H9 (cell line): Measurements from ENCODE around the gene CD180. TPM values are rescaled to one million over a fixed set of nuclear protein-coding genes. Genes with fewer than 3 reads are reported as not detected.
"Not testable (repeated sequence)": the region's sequence is repeated elsewhere in the genome, so short reads cannot be mapped to it uniquely, and the experiment has no call there.

Experiments used
- DNase-seq: peaks from one replicate; pipeline ENCODE4 v3.0.0-alpha.2; 2017
- H2AFZ ChIP-seq: one replicate; pipeline ENCODE4 v1.6.1; 2013; ENCODE audit warnings: mild to moderate bottlenecking, low read length, control low read depth, moderate library complexity
- H2AK5ac ChIP-seq: 2 replicates; pipeline ENCODE4 v1.6.1; 2013; ENCODE audit warnings: low read length, control low read depth, mixed read lengths; ENCODE audit not compliant: insufficient read length
- H2BK120ac ChIP-seq: one replicate; pipeline ENCODE4 v1.6.1; 2013; ENCODE audit warnings: low read depth, mild to moderate bottlenecking, low read length, control low read depth, inconsistent platforms; ENCODE audit not compliant: poor library complexity, severe bottlenecking
- H2BK12ac ChIP-seq: 2 replicates; pipeline ENCODE4 v1.6.1; 2013; ENCODE audit warnings: low read length, control low read depth, mixed read lengths, low read depth; ENCODE audit not compliant: insufficient read length
- H2BK15ac ChIP-seq: 2 replicates; pipeline ENCODE4 v1.6.1; 2013; ENCODE audit warnings: low read depth, low read length, control low read depth
- H2BK20ac ChIP-seq: one replicate; pipeline ENCODE4 v1.6.1; 2013; ENCODE audit warnings: low read depth, mild to moderate bottlenecking, low read length, control low read depth, inconsistent platforms; ENCODE audit not compliant: poor library complexity, severe bottlenecking
- H2BK5ac ChIP-seq: 2 replicates; pipeline ENCODE4 v1.6.1; 2013; ENCODE audit warnings: low read length, control low read depth, mixed read lengths; ENCODE audit not compliant: insufficient read length
- H3K14ac ChIP-seq: 2 replicates; pipeline ENCODE4 v1.6.1; 2013; ENCODE audit warnings: low read length, control low read depth; ENCODE audit not compliant: insufficient read depth
- H3K18ac ChIP-seq: 2 replicates; pipeline ENCODE4 v1.6.1; 2013; ENCODE audit warnings: low read depth, mild to moderate bottlenecking, mixed read lengths, low read length, control low read depth; ENCODE audit not compliant: insufficient read length
- H3K23ac ChIP-seq: 2 replicates; pipeline ENCODE4 v1.6.1; 2013; ENCODE audit warnings: low read length, control low read depth, mixed read lengths, low read depth; ENCODE audit not compliant: insufficient read length
- H3K23me2 ChIP-seq: 2 replicates; pipeline ENCODE4 v1.6.1; 2013; ENCODE audit warnings: low read depth, mild to moderate bottlenecking, mixed read lengths, low read length, control low read depth; ENCODE audit not compliant: insufficient read length, poor library complexity, severe bottlenecking
- H3K27ac ChIP-seq: 2 replicates; pipeline ENCODE4 v1.5.1; 2013; ENCODE audit warnings: low read length, control low read depth, mixed read lengths, low read depth; ENCODE audit not compliant: insufficient read length
- H3K27me3 ChIP-seq: 2 replicates; pipeline ENCODE4 v1.6.1; 2013; ENCODE audit warnings: low read length, control low read depth, inconsistent platforms; ENCODE audit not compliant: insufficient read depth
- H3K4ac ChIP-seq: 2 replicates; pipeline ENCODE4 v1.6.1; 2013; ENCODE audit warnings: low read depth, mild to moderate bottlenecking, control low read depth, inconsistent platforms, low read length, moderate library complexity
- H3K4me1 ChIP-seq: 2 replicates; pipeline ENCODE4 v1.6.1; 2013; ENCODE audit warnings: low read length, control low read depth, inconsistent platforms; ENCODE audit not compliant: insufficient read depth
- H3K4me2 ChIP-seq: 2 replicates; pipeline ENCODE4 v1.6.1; 2013; ENCODE audit warnings: low read length, control low read depth, mixed read lengths; ENCODE audit not compliant: insufficient read length, insufficient read depth
- H3K56ac ChIP-seq: 2 replicates; pipeline ENCODE4 v1.6.1; 2013; ENCODE audit warnings: low read depth, mild to moderate bottlenecking, mixed read lengths, low read length, control low read depth; ENCODE audit not compliant: insufficient read length
- H3K79me1 ChIP-seq: 2 replicates; pipeline ENCODE4 v1.6.1; 2013; ENCODE audit warnings: low read depth, mild to moderate bottlenecking, moderate library complexity, low read length, control low read depth, inconsistent platforms; ENCODE audit not compliant: insufficient read depth, poor library complexity, severe bottlenecking
- H3K79me2 ChIP-seq: 2 replicates; pipeline ENCODE4 v1.6.1; 2013; ENCODE audit warnings: low read length, control low read depth, inconsistent platforms; ENCODE audit not compliant: insufficient read depth
- H3K9ac ChIP-seq: 2 replicates; pipeline ENCODE4 v1.6.1; 2013; ENCODE audit warnings: low read length, control low read depth, mixed read lengths; ENCODE audit not compliant: insufficient read length; ENCODE audit errors: extremely low read depth
- H3K9me3 ChIP-seq: one replicate; pipeline ENCODE4 v1.6.1; 2013; ENCODE audit warnings: low read depth, low read length, inconsistent platforms; ENCODE audit not compliant: control insufficient read depth
- H3T11ph ChIP-seq: one replicate; pipeline ENCODE4 v1.6.1; 2013; ENCODE audit warnings: mild to moderate bottlenecking, low read length, control low read depth, inconsistent platforms
- H4K20me1 ChIP-seq: one replicate; pipeline ENCODE4 v1.6.1; 2013; ENCODE audit not compliant: control insufficient read depth, insufficient read length, insufficient read depth
- H4K5ac ChIP-seq: 2 replicates; pipeline ENCODE4 v1.6.1; 2013; ENCODE audit warnings: low read depth, mild to moderate bottlenecking, mixed read lengths, low read length, control low read depth; ENCODE audit not compliant: insufficient read length
- H4K8ac ChIP-seq: replicated peaks from 2 replicates; pipeline ENCODE4 v1.6.1; 2013; ENCODE audit warnings: low read length, control low read depth, mixed read lengths, low read depth; ENCODE audit not compliant: insufficient read length
- H4K91ac ChIP-seq: 2 replicates; pipeline ENCODE4 v1.6.1; 2013; ENCODE audit warnings: low read depth, mild to moderate bottlenecking, moderate library complexity, mixed read lengths, low read length, control low read depth; ENCODE audit not compliant: insufficient read length
- H3K27ac Mint-ChIP-seq, 3 experiments: 2 replicates in 2 of 3; 3 replicates in 1 of 3; pipeline ENCODE4 v1.8.0; 2020 to 2021; ENCODE audit warnings: mixed read lengths in 3 of 3, mild to moderate bottlenecking in 1 of 3, moderate library complexity in 1 of 3
- H3K27me3 Mint-ChIP-seq: 2 replicates; pipeline ENCODE4 v1.8.0; 2021; ENCODE audit warnings: low read depth, mild to moderate bottlenecking, moderate library complexity, mixed read lengths
- H3K36me3 Mint-ChIP-seq, 3 experiments: 2 replicates in 2 of 3; 3 replicates in 1 of 3; pipeline ENCODE4 v1.8.0; 2020 to 2021; ENCODE audit warnings: low read depth in 3 of 3, mixed read lengths in 3 of 3; ENCODE audit not compliant: insufficient read depth in 1 of 3
- H3K4me1 Mint-ChIP-seq, 2 experiments: 2 replicates each; pipeline ENCODE4 v1.8.0; 2020; ENCODE audit warnings: mixed read lengths in 2 of 2
- H3K4me3 Mint-ChIP-seq, 2 experiments: 2 replicates in 1 of 2; 3 replicates in 1 of 2; pipeline ENCODE4 v1.8.0; 2020 to 2021; ENCODE audit warnings: mild to moderate bottlenecking in 2 of 2, mixed read lengths in 2 of 2, moderate library complexity in 1 of 2
- H3K9me3 Mint-ChIP-seq, 2 experiments: 2 replicates in 1 of 2; 3 replicates in 1 of 2; pipeline ENCODE4 v1.8.0; 2020; ENCODE audit warnings: mild to moderate bottlenecking in 2 of 2, mixed read lengths in 2 of 2, moderate library complexity in 1 of 2
- whole genome bisulfite sequencing: extraction: QIAGEN DNeasy Blood & Tissue Kit; methylation state at CpG from one replicate; pipeline ENCODE4 v1.1.7; 2013; ENCODE audit warnings: missing lambda C conversion rate, low lambda C conversion rate, mixed read lengths; ENCODE audit not compliant: insufficient read length; ENCODE audit errors: extremely low coverage; 5-methylcytosine and 5-hydroxymethylcytosine counted together
- total RNA-seq: library from RNA; stranded (reverse); gene quantifications from 2 replicates; pipeline ENCODE4 v1.2.1, GENCODE V29; 2021
- TF ChIP-seq, protein P1 (sequence below): fragments of 200-600 bp; sonication (generic); conservative IDR thresholded peaks from 3 replicates; pipeline ENCODE4 v1.8.0; 2021; ENCODE audit warnings: antibody characterized with exemption, mild to moderate bottlenecking

The CD180 gene
- total RNA-seq, 1 experiment from 2014 or later, result not detected

- H4K5ac ChIP-seq, result no peak overlapping the region
- no peaks in the 10 kb centered on the region for H3K9me3 ChIP-seq
- H3K4me1 ChIP-seq, result no peaks in the 10 kb centered on the region
- H3K23me2 ChIP-seq, result no peaks in the 10 kb centered on the region
- Mint-ChIP-seq H3K27ac (no peak overlapping the region), H3K4me3 (no peak overlapping the region), H3K36me3 (peaks cover 0 to 10% (median 3%) of the 10 kb centered on the region in 3 experiments; a peak in 5 of 7 replicates), H3K9me3 (peaks cover 7 to 8% of the 10 kb centered on the region in 2 experiments), H3K4me1 (peaks cover 8% of the 10 kb centered on the region in 2 experiments), H3K27me3 (no peaks in the 10 kb centered on the region)
- H4K20me1 ChIP-seq, result no peaks in the 10 kb centered on the region
- no peak overlapping the region for H4K8ac ChIP-seq
- no peak overlapping the region for H3K4ac ChIP-seq
- H2BK120ac ChIP-seq, result no peak overlapping the region
- H3K79me2 ChIP-seq, result no peaks in the 10 kb centered on the region
- no peak overlapping the region for H2BK12ac ChIP-seq
- no peak overlapping the region for H3K14ac ChIP-seq
- H2AFZ ChIP-seq, result no peak overlapping the region
- no peak overlapping the region for H3K4me2 ChIP-seq
- no peak overlapping the region for H3K9ac ChIP-seq
- H2BK5ac ChIP-seq, result no peak overlapping the region
- H3K79me1 ChIP-seq, result no peaks in the 10 kb centered on the region
- no peak overlapping the region for H3T11ph ChIP-seq
- no CpG with 5 or more reads among the region's 1 CpG for WGBS
- no peak overlapping the region for H2BK15ac ChIP-seq
- no peak overlapping the region for H3K18ac ChIP-seq
- TF ChIP-seq, protein P1, sequence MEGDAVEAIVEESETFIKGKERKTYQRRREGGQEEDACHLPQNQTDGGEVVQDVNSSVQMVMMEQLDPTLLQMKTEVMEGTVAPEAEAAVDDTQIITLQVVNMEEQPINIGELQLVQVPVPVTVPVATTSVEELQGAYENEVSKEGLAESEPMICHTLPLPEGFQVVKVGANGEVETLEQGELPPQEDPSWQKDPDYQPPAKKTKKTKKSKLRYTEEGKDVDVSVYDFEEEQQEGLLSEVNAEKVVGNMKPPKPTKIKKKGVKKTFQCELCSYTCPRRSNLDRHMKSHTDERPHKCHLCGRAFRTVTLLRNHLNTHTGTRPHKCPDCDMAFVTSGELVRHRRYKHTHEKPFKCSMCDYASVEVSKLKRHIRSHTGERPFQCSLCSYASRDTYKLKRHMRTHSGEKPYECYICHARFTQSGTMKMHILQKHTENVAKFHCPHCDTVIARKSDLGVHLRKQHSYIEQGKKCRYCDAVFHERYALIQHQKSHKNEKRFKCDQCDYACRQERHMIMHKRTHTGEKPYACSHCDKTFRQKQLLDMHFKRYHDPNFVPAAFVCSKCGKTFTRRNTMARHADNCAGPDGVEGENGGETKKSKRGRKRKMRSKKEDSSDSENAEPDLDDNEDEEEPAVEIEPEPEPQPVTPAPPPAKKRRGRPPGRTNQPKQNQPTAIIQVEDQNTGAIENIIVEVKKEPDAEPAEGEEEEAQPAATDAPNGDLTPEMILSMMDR, result no peak
- no peak overlapping the region for H3K27ac ChIP-seq
- H2AK5ac ChIP-seq, result no peak overlapping the region
- no peak overlapping the region for H2BK20ac ChIP-seq
- no peak for DNase-seq
- no peak overlapping the region for H3K23ac ChIP-seq
- H4K91ac ChIP-seq, result no peak overlapping the region
- no peak overlapping the region for H3K56ac ChIP-seq
- no peaks in the 10 kb centered on the region for H3K27me3 ChIP-seq
Observed at GRCh38 chr5:67173959-67174358, 22.6 kb downstream of the CD180 start.

- not testable (repeated sequence) for H3K4ac ChIP-seq, H2AFZ ChIP-seq, H3K4me2 ChIP-seq, DNase-seq, H2AK5ac ChIP-seq, H3K27me3 Mint-ChIP-seq, H2BK120ac ChIP-seq, H3K79me1 ChIP-seq, H3K27me3 ChIP-seq, H3T11ph ChIP-seq, H2BK15ac ChIP-seq, H4K5ac ChIP-seq, H3K23ac ChIP-seq, H3K4me3 Mint-ChIP-seq, H4K8ac ChIP-seq, H4K91ac ChIP-seq, H3K9me3 ChIP-seq, H3K9ac ChIP-seq, H3K14ac ChIP-seq, H2BK20ac ChIP-seq, H3K79me2 ChIP-seq, H3K18ac ChIP-seq, H3K9me3 Mint-ChIP-seq, H3K23me2 ChIP-seq, H3K27ac ChIP-seq, H3K4me1 ChIP-seq, H3K4me1 Mint-ChIP-seq, H2BK12ac ChIP-seq, H3K56ac ChIP-seq, H4K20me1 ChIP-seq, H2BK5ac ChIP-seq, H3K27ac Mint-ChIP-seq
- no CpG with 5 or more reads among the region's 2 CpGs for WGBS
- H3K36me3 Mint-ChIP-seq, result peaks cover 0 to 10% (median 3%) of the 10 kb centered on the region in 3 experiments; a peak in 5 of 7 replicates
Observed at GRCh38 chr5:67173351-67173750, 23.2 kb downstream of the CD180 start.
